SH-SY5Y (cell line): Measurements from ENCODE around the gene TUNAR.

Source experiments
- GATA2 ChIP-seq: IDR thresholded peaks from 2 replicates; pipeline ENCODE4 v1.6.1; 2011; ENCODE audit warnings: mild to moderate bottlenecking, low read depth, low read length
- GATA3 ChIP-seq: IDR thresholded peaks from 2 replicates; pipeline ENCODE4 v1.6.1; 2011; ENCODE audit warnings: low read depth, mild to moderate bottlenecking, low read length, moderate library complexity

DNA sequence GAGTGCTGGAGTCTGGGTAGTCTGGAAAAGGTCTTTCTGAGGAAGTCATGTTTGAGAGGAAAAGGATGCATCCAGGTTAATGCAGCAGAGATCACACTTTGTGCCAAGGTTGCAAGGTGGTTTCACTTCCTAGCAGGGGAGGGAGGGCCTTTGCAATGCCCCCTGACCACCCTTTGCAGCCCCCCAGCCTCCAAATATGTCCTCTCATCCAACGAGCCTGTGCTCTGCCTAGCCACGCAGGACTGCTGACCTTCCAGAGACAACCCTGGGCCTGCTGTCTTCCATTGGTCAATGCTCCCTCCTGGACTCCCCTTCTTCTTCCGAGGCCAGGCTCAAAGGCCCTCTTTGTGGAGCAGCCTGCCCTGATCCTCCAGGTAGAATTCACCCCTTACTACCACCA is 47.3 kb upstream of the TUNAR start:
- TF ChIP-seq GATA2, result no peak
- TF ChIP-seq GATA3, result no peak
